ENCODE measurements around the gene NID1. TPM values are rescaled to one million over a fixed set of nuclear protein-coding genes. Genes with fewer than 3 reads are reported as not detected.

Gene NID1
- total and polyA plus RNA-seq, 2 of the 4 experiments (the other 2 are of a cell fraction) = 21.9 to 83.3 TPM

DNA sequence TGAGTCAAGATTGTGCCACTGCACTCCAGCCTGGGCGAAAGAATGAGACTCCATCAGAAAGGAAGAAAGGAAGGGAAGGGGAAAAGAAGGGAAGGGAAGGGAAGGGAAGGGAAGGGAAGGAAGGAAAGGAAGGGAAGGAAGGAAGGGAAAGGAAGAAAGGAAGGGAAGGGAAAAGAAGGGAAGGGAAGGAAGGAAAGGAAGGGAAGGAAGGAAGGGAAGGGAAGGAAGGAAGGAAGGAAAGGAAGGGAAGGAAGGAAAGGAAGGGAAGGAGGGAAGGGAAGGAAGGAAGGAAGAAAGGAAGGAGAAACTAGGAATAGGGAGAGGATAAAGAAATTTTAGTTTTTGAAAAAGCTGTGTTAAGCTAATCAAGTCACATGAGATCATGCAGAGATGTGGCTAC lies 33.4 kb upstream of the NID1 start:
- H2BK120ac ChIP-seq (ENCODE audit: low read depth, low read length) = no peak overlapping the region
- DNase-seq (no peak), ATAC-seq (ENCODE audit: low read depth) (no peak)
- no peak overlapping the region for H3K4me3 ChIP-seq (ENCODE audit: insufficient read depth, low read depth, low read length)
- H3K36me3 ChIP-seq (ENCODE audit: control insufficient read depth, insufficient read depth, low read length) = no peaks in the 10 kb centered on the region
- no peak overlapping the region for H2AFZ ChIP-seq (replicated peaks; ENCODE audit: low read length, poor library complexity)
- ChIA-PET POLR2A (ENCODE audit: unreplicated experiment) (no interaction called here), CTCF (no interaction called here)
- no peak overlapping the region for H2BK15ac ChIP-seq (ENCODE audit: low read depth, low read length)
- H4K8ac ChIP-seq (ENCODE audit: low read depth in 2 of 2, low read length in 2 of 2) = no peak overlapping the region
- peaks cover 7% of the 10 kb centered on the region for H3K27me3 ChIP-seq (ENCODE audit: control insufficient read depth, insufficient read depth, low read length)
- WGBS, 2 experiments (ENCODE audit: extremely low coverage in 2 of 2, insufficient read length in 1 of 2) = 100% methylated on average over 1 of the region's 1 CpG; no CpG with 5 or more reads in 1 of the 2 experiments
- H3K14ac ChIP-seq (replicated peaks; ENCODE audit: low read depth, low read length) = no peak overlapping the region
- no peak overlapping the region for H2AK9ac ChIP-seq (replicated peaks; ENCODE audit: low read depth, low read length, poor library complexity)
- H3K23ac ChIP-seq (ENCODE audit: low read depth, low read length) = no peak overlapping the region
- no peak for TF ChIP-seq CHD1 (IDR thresholded peaks at IDR 0.05; ENCODE audit: low read depth, low read length)
- no peak for TF ChIP-seq POLR2A (IDR thresholded peaks at IDR 0.05; ENCODE audit: low read depth, low read length)
- no peak for TF ChIP-seq BHLHE40 (IDR thresholded peaks at IDR 0.05; ENCODE audit: low read depth, low read length)
- no peak for TF ChIP-seq MAFK (IDR thresholded peaks at IDR 0.05; ENCODE audit: low read depth, low read length)
- TF ChIP-seq FOS (IDR thresholded peaks at IDR 0.05; ENCODE audit: low read depth, low read length) = no peak
- no peak for TF ChIP-seq NFE2L2 (IDR thresholded peaks at IDR 0.05; ENCODE audit: low read depth, low read length)
- TF ChIP-seq, protein P1, sequence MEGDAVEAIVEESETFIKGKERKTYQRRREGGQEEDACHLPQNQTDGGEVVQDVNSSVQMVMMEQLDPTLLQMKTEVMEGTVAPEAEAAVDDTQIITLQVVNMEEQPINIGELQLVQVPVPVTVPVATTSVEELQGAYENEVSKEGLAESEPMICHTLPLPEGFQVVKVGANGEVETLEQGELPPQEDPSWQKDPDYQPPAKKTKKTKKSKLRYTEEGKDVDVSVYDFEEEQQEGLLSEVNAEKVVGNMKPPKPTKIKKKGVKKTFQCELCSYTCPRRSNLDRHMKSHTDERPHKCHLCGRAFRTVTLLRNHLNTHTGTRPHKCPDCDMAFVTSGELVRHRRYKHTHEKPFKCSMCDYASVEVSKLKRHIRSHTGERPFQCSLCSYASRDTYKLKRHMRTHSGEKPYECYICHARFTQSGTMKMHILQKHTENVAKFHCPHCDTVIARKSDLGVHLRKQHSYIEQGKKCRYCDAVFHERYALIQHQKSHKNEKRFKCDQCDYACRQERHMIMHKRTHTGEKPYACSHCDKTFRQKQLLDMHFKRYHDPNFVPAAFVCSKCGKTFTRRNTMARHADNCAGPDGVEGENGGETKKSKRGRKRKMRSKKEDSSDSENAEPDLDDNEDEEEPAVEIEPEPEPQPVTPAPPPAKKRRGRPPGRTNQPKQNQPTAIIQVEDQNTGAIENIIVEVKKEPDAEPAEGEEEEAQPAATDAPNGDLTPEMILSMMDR (conservative IDR thresholded peaks at IDR 0.05; ENCODE audit: low read depth, low read length) = no peak
- TF ChIP-seq CEBPB (IDR thresholded peaks at IDR 0.05; ENCODE audit: low read depth, low read length) = no peak
- TF ChIP-seq MAZ (IDR thresholded peaks at IDR 0.05; ENCODE audit: borderline replicate concordance, low read depth, low read length) = no peak
- TF ChIP-seq, protein P2, sequence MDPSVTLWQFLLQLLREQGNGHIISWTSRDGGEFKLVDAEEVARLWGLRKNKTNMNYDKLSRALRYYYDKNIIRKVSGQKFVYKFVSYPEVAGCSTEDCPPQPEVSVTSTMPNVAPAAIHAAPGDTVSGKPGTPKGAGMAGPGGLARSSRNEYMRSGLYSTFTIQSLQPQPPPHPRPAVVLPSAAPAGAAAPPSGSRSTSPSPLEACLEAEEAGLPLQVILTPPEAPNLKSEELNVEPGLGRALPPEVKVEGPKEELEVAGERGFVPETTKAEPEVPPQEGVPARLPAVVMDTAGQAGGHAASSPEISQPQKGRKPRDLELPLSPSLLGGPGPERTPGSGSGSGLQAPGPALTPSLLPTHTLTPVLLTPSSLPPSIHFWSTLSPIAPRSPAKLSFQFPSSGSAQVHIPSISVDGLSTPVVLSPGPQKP (IDR thresholded peaks at IDR 0.05; ENCODE audit: borderline replicate concordance, low read depth, low read length) = no peak
- no peak for TF ChIP-seq RCOR1 (IDR thresholded peaks at IDR 0.05; ENCODE audit: insufficient replicate concordance, low read length)
- TF ChIP-seq, protein P3, sequence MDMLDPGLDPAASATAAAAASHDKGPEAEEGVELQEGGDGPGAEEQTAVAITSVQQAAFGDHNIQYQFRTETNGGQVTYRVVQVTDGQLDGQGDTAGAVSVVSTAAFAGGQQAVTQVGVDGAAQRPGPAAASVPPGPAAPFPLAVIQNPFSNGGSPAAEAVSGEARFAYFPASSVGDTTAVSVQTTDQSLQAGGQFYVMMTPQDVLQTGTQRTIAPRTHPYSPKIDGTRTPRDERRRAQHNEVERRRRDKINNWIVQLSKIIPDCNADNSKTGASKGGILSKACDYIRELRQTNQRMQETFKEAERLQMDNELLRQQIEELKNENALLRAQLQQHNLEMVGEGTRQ (IDR thresholded peaks at IDR 0.05; ENCODE audit: low read depth, low read length) = no peak
- no peak for TF ChIP-seq SMC3 (IDR thresholded peaks at IDR 0.05; ENCODE audit: low read depth, low read length)
- TF ChIP-seq MXI1 (IDR thresholded peaks at IDR 0.05; ENCODE audit: borderline replicate concordance, low read depth, low read length) = no peak
- TF ChIP-seq RFX5 (IDR thresholded peaks at IDR 0.05; ENCODE audit: low read depth, low read length) = no peak
- TF ChIP-seq RAD21 (IDR thresholded peaks at IDR 0.05; ENCODE audit: low read length) = no peak
- peaks cover 2% of the 10 kb centered on the region; the same call in 1 of the 2 replicates for H3K4me1 ChIP-seq (ENCODE audit: control insufficient read depth, insufficient read depth, low read length)
- no peak overlapping the region for H3K18ac ChIP-seq (ENCODE audit: low read depth, low read length)
- peaks cover 6% of the 10 kb centered on the region for H3K9me3 ChIP-seq (ENCODE audit: control insufficient read depth, insufficient read depth, low read length)
- H3K4ac ChIP-seq (ENCODE audit: low read depth, low read length) = no peak overlapping the region
- H3K56ac ChIP-seq (ENCODE audit: extremely low read depth, insufficient read depth, low read length) = no peak overlapping the region
- intact Hi-C loops (cut with micrococcal nuclease) (no loop called here), dilution Hi-C loops (cut with HindIII; ENCODE audit: low sequenced_read_pairs, unreplicated experiment) (no loop called here), in situ Hi-C loops (cut with MboI; ENCODE audit: low sequenced_read_pairs) (no loop called here)
- H3K9ac ChIP-seq (ENCODE audit: low read depth, low read length) = no peak overlapping the region
- H3K79me1 ChIP-seq (ENCODE audit: low read depth in 1 of 2, low read length in 2 of 2) = no peaks in the 10 kb centered on the region
- H3K9me1 ChIP-seq (ENCODE audit: insufficient read depth, low read length) = no peaks in the 10 kb centered on the region
- peaks cover 3% of the 10 kb centered on the region; the same call in 1 of the 2 replicates for H4K20me1 ChIP-seq (ENCODE audit: insufficient read depth, low read length)
- no peak overlapping the region for H4K91ac ChIP-seq (ENCODE audit: insufficient read depth, low read depth, low read length)
- no peak overlapping the region for H4K5ac ChIP-seq (ENCODE audit: low read depth, low read length)
- H2AK5ac ChIP-seq (ENCODE audit: low read depth, low read length) = no peak overlapping the region
- H3K4me2 ChIP-seq (ENCODE audit: low read depth, low read length) = no peak overlapping the region
- no peak overlapping the region for H2BK20ac ChIP-seq (ENCODE audit: low read depth, low read length)
- no peak overlapping the region for H2BK5ac ChIP-seq (ENCODE audit: low read depth, low read length, poor library complexity, severe bottlenecking)
- no TSS peak for BruUV-seq (replicated peaks)
- no peak overlapping the region for H3K27ac ChIP-seq (ENCODE audit: insufficient read depth, low read length)
